HG02678 (cell line): ENCODE measurements around the gene SLC25A27.

ENCODE experiments used
- ATAC-seq: cut with Tn5 transposase; IDR thresholded peaks from one replicate; pipeline ENCODE4 v1.9.1; 2021; ENCODE audit warnings: mild to moderate bottlenecking, moderate library complexity; ENCODE audit not compliant: unreplicated experiment

SLC25A27 gene

GRCh38 chr6:46706464-46706863 is 53.7 kb downstream of the SLC25A27 start:
- no peak for ATAC-seq

GRCh38 chr6:46711491-46711890 is 58.7 kb downstream of the SLC25A27 start:
- ATAC-seq, result no peak

GRCh38 chr6:46715141-46715540 is 62.4 kb downstream of the SLC25A27 start:
- ATAC-seq, result no peak

GRCh38 chr6:46719099-46719498 is 66.3 kb downstream of the SLC25A27 start:
- ATAC-seq, result no peak

- no peak for ATAC-seq
Observed at GRCh38 chr6:46720401-46720800, 67.6 kb downstream of the SLC25A27 start.
